ENCODE data around the gene GFER. TPM values are rescaled to one million over a fixed set of nuclear protein-coding genes. Genes with fewer than 3 reads are reported as not detected.

Gene GFER
- total and polyA plus RNA-seq, 4 donors = 7.4 to 28.4 (median 15.1) TPM

DNA sequence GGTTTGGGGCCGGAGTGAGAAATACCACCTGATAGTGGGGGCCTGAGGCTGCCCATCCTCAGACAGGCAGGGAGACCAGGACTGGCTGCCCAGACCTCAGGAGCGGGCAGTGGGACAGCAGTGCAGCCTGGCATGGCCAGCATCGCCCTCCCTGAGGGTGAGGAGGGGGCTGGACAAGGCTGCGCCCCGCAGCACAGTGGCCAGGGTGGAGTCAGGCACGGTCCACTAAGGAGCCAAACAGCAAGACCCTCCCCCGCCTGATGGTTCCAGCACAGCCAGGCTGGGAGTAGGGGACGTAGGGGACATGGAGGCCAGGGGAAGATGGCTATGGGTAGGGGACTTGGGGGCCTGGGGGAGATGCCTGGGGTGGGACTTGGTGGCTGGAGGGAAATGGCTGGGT, 22.3 kb downstream of the GFER start:
- TF ChIP-seq EGR1 (IDR thresholded peaks at IDR 0.05; ENCODE audit: low read depth in 2 of 2) = no peak
- TF ChIP-seq RAD21 (IDR thresholded peaks at IDR 0.05) = no peak
- TF ChIP-seq, protein P1, sequence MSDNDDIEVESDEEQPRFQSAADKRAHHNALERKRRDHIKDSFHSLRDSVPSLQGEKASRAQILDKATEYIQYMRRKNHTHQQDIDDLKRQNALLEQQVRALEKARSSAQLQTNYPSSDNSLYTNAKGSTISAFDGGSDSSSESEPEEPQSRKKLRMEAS (IDR thresholded peaks at IDR 0.05) = no peak
- TF ChIP-seq, protein P2, sequence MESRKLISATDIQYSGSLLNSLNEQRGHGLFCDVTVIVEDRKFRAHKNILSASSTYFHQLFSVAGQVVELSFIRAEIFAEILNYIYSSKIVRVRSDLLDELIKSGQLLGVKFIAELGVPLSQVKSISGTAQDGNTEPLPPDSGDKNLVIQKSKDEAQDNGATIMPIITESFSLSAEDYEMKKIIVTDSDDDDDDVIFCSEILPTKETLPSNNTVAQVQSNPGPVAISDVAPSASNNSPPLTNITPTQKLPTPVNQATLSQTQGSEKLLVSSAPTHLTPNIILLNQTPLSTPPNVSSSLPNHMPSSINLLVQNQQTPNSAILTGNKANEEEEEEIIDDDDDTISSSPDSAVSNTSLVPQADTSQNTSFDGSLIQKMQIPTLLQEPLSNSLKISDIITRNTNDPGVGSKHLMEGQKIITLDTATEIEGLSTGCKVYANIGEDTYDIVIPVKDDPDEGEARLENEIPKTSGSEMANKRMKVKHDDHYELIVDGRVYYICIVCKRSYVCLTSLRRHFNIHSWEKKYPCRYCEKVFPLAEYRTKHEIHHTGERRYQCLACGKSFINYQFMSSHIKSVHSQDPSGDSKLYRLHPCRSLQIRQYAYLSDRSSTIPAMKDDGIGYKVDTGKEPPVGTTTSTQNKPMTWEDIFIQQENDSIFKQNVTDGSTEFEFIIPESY (IDR thresholded peaks at IDR 0.05) = no peak
- TF ChIP-seq SP1 (IDR thresholded peaks at IDR 0.05) = no peak
- TF ChIP-seq FOXA1 (IDR thresholded peaks at IDR 0.05) = no peak
- TF ChIP-seq, protein P3, sequence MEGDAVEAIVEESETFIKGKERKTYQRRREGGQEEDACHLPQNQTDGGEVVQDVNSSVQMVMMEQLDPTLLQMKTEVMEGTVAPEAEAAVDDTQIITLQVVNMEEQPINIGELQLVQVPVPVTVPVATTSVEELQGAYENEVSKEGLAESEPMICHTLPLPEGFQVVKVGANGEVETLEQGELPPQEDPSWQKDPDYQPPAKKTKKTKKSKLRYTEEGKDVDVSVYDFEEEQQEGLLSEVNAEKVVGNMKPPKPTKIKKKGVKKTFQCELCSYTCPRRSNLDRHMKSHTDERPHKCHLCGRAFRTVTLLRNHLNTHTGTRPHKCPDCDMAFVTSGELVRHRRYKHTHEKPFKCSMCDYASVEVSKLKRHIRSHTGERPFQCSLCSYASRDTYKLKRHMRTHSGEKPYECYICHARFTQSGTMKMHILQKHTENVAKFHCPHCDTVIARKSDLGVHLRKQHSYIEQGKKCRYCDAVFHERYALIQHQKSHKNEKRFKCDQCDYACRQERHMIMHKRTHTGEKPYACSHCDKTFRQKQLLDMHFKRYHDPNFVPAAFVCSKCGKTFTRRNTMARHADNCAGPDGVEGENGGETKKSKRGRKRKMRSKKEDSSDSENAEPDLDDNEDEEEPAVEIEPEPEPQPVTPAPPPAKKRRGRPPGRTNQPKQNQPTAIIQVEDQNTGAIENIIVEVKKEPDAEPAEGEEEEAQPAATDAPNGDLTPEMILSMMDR (IDR thresholded peaks at IDR 0.05; ENCODE audit: low read depth, low read length, missing input control) = no peak
- no peak for TF ChIP-seq TAF1 (conservative IDR thresholded peaks at IDR 0.05)
- TF ChIP-seq, protein P4, sequence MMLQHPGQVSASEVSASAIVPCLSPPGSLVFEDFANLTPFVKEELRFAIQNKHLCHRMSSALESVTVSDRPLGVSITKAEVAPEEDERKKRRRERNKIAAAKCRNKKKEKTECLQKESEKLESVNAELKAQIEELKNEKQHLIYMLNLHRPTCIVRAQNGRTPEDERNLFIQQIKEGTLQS (IDR thresholded peaks at IDR 0.05) = no peak
- no peak for TF ChIP-seq GABPA (IDR thresholded peaks at IDR 0.05 in 1 of 2, conservative IDR thresholded peaks at IDR 0.05 in 1 of 2)
- no peak for TF ChIP-seq HNF4G (IDR thresholded peaks at IDR 0.05)
- TF ChIP-seq, protein P5, sequence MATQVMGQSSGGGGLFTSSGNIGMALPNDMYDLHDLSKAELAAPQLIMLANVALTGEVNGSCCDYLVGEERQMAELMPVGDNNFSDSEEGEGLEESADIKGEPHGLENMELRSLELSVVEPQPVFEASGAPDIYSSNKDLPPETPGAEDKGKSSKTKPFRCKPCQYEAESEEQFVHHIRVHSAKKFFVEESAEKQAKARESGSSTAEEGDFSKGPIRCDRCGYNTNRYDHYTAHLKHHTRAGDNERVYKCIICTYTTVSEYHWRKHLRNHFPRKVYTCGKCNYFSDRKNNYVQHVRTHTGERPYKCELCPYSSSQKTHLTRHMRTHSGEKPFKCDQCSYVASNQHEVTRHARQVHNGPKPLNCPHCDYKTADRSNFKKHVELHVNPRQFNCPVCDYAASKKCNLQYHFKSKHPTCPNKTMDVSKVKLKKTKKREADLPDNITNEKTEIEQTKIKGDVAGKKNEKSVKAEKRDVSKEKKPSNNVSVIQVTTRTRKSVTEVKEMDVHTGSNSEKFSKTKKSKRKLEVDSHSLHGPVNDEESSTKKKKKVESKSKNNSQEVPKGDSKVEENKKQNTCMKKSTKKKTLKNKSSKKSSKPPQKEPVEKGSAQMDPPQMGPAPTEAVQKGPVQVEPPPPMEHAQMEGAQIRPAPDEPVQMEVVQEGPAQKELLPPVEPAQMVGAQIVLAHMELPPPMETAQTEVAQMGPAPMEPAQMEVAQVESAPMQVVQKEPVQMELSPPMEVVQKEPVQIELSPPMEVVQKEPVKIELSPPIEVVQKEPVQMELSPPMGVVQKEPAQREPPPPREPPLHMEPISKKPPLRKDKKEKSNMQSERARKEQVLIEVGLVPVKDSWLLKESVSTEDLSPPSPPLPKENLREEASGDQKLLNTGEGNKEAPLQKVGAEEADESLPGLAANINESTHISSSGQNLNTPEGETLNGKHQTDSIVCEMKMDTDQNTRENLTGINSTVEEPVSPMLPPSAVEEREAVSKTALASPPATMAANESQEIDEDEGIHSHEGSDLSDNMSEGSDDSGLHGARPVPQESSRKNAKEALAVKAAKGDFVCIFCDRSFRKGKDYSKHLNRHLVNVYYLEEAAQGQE (IDR thresholded peaks at IDR 0.05) = no peak
- TF ChIP-seq RXRA (IDR thresholded peaks at IDR 0.05) = no peak
- no peak for TF ChIP-seq YY1 (IDR thresholded peaks at IDR 0.05)
- H3K27me3 ChIP-seq (ENCODE audit: control insufficient read depth in 4 of 4, insufficient read depth in 4 of 4, low read length in 3 of 4) = no peaks in the 10 kb centered on the region
- DNase-seq (ENCODE audit: low spot score) = no peak
- H3K27ac ChIP-seq (ENCODE audit: low read depth in 1 of 2, low read length in 2 of 2) = no peak overlapping the region
- H3K9ac ChIP-seq (ENCODE audit: low read depth in 1 of 2, low read length in 2 of 2) = no peak overlapping the region
- peaks cover 8 to 20% (median 10%) of the 10 kb centered on the region in 4 donors for H3K36me3 ChIP-seq (ENCODE audit: control insufficient read depth in 4 of 4, insufficient read depth in 3 of 4, low read depth in 1 of 4, low read length in 3 of 4)
- no peak overlapping the region for H3K4me3 ChIP-seq (ENCODE audit: low read depth in 1 of 3, low read length in 3 of 3)
- 94% methylated on average over 8 of the region's 8 CpGs for WGBS
- H3K9me3 ChIP-seq (ENCODE audit: control insufficient read depth in 4 of 4, low read length in 3 of 4) = no peaks in the 10 kb centered on the region
- H3K4me1 ChIP-seq (ENCODE audit: control insufficient read depth in 4 of 4, insufficient read depth in 4 of 4, low read length in 3 of 4) = peaks cover 36 to 59% (median 53%) of the 10 kb centered on the region in 4 donors
